Measurements from ENCODE around the gene CCL4.

The CCL4 gene

GRCh38 chr17:36068524-36068923 is 35.1 kb upstream of the CCL4 start:
- TF ChIP-seq REST (IDR thresholded peaks at IDR 0.05; ENCODE audit: insufficient read depth in 1 of 2, low read depth in 2 of 2, low read length in 2 of 2) (no peak), TAF1 (IDR thresholded peaks at IDR 0.05; ENCODE audit: borderline replicate concordance, insufficient read depth, low read length) (no peak), POLR2AphosphoS5 (IDR thresholded peaks at IDR 0.05; ENCODE audit: low read depth, low read length) (no peak), SIN3A (IDR thresholded peaks at IDR 0.05; ENCODE audit: borderline replicate concordance, insufficient read depth, low read length) (no peak), FOXP2 (optimal IDR thresholded peaks at IDR 0.05; ENCODE audit: borderline replicate concordance, extremely low read depth, extremely low read length, insufficient read depth) (no peak)

- TF ChIP-seq TAF1 (IDR thresholded peaks at IDR 0.05; ENCODE audit: borderline replicate concordance, insufficient read depth, low read length) = no peak
- TF ChIP-seq POLR2AphosphoS5 (IDR thresholded peaks at IDR 0.05; ENCODE audit: low read depth, low read length) = no peak
- TF ChIP-seq SIN3A (IDR thresholded peaks at IDR 0.05; ENCODE audit: borderline replicate concordance, insufficient read depth, low read length) = no peak
- no peak for TF ChIP-seq FOXP2 (optimal IDR thresholded peaks at IDR 0.05; ENCODE audit: borderline replicate concordance, extremely low read depth, extremely low read length, insufficient read depth)
- TF ChIP-seq REST (IDR thresholded peaks at IDR 0.05; ENCODE audit: insufficient read depth in 1 of 2, low read depth in 2 of 2, low read length in 2 of 2) = no peak
These were observed 34.5 kb upstream of the CCL4 start for GRCh38 chr17:36069136-36069535.

GRCh38 chr17:36070427-36070826 is 33.2 kb upstream of the CCL4 start:
- TF ChIP-seq FOXP2 (optimal IDR thresholded peaks at IDR 0.05; ENCODE audit: borderline replicate concordance, extremely low read depth, extremely low read length, insufficient read depth) = no peak
- TF ChIP-seq TAF1 (IDR thresholded peaks at IDR 0.05; ENCODE audit: borderline replicate concordance, insufficient read depth, low read length) = no peak
- TF ChIP-seq REST (IDR thresholded peaks at IDR 0.05; ENCODE audit: insufficient read depth in 1 of 2, low read depth in 2 of 2, low read length in 2 of 2) = no peak
- TF ChIP-seq SIN3A (IDR thresholded peaks at IDR 0.05; ENCODE audit: borderline replicate concordance, insufficient read depth, low read length) = no peak
- TF ChIP-seq POLR2AphosphoS5 (IDR thresholded peaks at IDR 0.05; ENCODE audit: low read depth, low read length) = no peak

- TF ChIP-seq POLR2AphosphoS5 (IDR thresholded peaks at IDR 0.05; ENCODE audit: low read depth, low read length) = no peak
- TF ChIP-seq FOXP2 (optimal IDR thresholded peaks at IDR 0.05; ENCODE audit: borderline replicate concordance, extremely low read depth, extremely low read length, insufficient read depth) = no peak
- TF ChIP-seq REST (IDR thresholded peaks at IDR 0.05; ENCODE audit: insufficient read depth in 1 of 2, low read depth in 2 of 2, low read length in 2 of 2) = no peak
- TF ChIP-seq SIN3A (IDR thresholded peaks at IDR 0.05; ENCODE audit: borderline replicate concordance, insufficient read depth, low read length) = no peak
- TF ChIP-seq TAF1 (IDR thresholded peaks at IDR 0.05; ENCODE audit: borderline replicate concordance, insufficient read depth, low read length) = no peak
These were observed 31.9 kb upstream of the CCL4 start for GRCh38 chr17:36071751-36072150.

Measured in PFSK-1 (cell line).